ENCODE results near the gene HINFP.
A peak's percentile ranks its signal among the peaks of the same experiment; 100 is the strongest.
"Not testable (repeated sequence)": the region's sequence is repeated elsewhere in the genome, so short reads cannot be mapped to it uniquely, and the experiment has no call there.

HINFP gene

DNA sequence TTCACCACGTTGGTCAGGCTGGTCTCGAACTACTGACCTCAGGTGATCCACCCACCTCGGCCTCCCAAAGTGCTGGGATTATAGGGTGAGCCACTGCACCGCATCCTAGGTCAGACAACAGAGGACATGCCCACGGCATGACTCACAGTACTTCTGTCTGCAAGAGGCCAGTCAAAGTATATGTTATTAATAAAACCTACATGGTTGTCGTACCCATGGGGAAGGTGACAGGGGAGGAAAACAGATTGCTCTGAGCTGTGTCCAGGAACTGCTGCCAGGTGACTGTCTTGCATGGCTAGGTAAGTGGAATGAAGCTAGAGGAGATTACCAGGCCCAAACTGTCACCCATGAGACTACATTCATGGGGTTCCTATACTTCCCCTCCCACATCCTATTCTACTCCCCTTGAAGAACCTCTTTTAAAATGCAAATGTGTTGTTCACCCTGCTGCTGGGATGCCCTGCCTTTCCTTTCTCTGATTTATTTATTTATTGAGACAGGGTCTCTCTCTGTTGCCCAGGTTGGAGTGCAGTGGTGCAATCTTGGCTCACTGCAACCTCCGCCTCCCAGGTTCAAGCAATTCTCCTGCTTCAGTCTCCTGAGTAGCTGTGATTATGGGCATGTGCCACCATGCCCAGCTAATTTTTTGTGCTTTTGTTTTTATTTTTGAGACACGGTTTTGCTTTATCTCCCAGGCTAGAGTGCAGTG is 45.1 kb downstream of the HINFP start:
- H3K4me3 ChIP-seq (replicated peaks; ENCODE audit: low read depth, low read length), result no peak overlapping the region
- DNase-seq (ENCODE audit: extremely low read depth, low read depth), result no peak
- TF ChIP-seq CTCF (IDR thresholded peaks at IDR 0.05; ENCODE audit: low read depth, low read length, missing control alignments), result no peak

GRCh38 chr11:119167077-119167458 is 45.7 kb downstream of the HINFP start:
- H3K4me3 ChIP-seq (replicated peaks; ENCODE audit: low read depth, low read length); DNase-seq (ENCODE audit: extremely low read depth, low read depth): not testable (repeated sequence)

GRCh38 chr11:119167933-119168332 is 46.6 kb downstream of the HINFP start:
- DNase-seq (ENCODE audit: extremely low read depth, low read depth), result no peak
- no peak for TF ChIP-seq CTCF (IDR thresholded peaks at IDR 0.05; ENCODE audit: low read depth, low read length, missing control alignments)
- H3K4me3 ChIP-seq (replicated peaks; ENCODE audit: low read depth, low read length), result no peak overlapping the region

DNA sequence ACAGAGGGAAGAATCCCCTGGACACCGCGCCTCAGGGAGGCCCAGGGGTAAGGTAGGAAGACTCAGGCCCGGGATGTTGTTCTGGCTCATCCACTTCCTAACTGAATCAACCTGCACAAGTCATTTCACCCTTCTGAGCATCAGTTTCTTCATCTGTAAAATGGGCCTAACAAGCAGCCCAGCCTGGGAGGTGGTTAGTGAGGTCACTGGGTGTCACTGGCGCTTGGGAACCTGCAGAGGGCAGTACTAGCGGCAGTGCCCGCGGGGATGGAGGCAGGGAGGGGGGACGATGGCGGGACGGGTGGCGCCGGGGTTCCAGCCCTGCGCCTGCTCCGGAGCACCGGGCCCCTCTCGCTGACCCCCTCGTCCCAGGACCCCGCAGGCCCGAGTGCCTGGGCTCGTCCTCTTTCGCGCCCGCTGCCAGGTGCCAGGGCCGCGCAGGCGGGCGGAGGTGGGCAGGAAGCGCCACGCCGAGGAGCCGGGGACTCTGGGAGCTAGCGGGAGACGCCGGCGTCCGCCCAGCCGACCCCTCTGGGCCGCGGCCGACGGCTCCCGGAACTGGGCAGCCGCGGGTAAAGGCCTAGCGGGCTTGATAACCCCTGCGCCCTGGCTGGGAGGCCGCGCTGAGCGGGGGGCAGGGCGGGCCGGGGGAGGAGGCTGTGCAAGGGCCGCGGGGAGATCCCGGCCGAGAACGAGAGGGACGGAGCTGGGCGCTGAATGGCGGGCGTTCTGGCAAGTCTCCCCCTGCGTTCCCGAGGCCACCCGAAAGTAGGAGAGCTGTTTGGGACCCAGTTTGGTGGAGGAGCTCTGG is 47.3 kb downstream of the HINFP start, which contains the start of gene NLRX1:
TSS of gene NLRX1 (plus strand) at position 255 of the 811 bp plus-strand sequence. CDS start 2,679 bp downstream, outside the sequence.
- peak; percentile 61 for DNase-seq (ENCODE audit: extremely low read depth, low read depth)
- TF ChIP-seq CTCF (IDR thresholded peaks at IDR 0.05; ENCODE audit: low read depth, low read length, missing control alignments), result peak; percentile 89
- peak within 1 kb of the TSS; percentile 58 for H3K4me3 ChIP-seq (replicated peaks; ENCODE audit: low read depth, low read length)

DNA sequence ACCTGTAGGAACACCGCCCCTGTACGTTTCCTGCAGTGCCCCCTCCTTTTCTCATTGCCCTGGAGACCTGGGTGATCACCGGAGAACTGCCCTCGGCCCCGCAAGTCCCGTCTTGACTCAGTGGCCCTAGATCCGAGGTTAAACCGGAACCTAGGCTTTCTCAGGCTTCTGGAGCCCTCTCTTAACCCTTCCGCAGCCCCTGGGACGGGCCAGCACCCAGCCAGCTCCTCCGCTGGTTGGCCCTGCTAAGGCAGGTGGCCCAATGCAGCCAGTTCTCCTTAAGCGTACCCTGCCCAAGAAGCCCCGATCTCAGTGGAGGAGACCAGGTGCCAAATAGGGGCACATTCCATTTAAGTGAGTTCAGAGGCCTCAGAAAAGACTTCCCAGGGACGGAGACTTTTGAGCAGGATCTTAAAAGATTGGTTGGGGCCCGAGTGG is 47.9 kb downstream of the HINFP start:
- no peak for TF ChIP-seq CTCF (IDR thresholded peaks at IDR 0.05; ENCODE audit: low read depth, low read length, missing control alignments)
- no peak for DNase-seq (ENCODE audit: extremely low read depth, low read depth)
- peak overlapping the region; percentile 58 for H3K4me3 ChIP-seq (replicated peaks; ENCODE audit: low read depth, low read length)

- no peak overlapping the region for H3K4me3 ChIP-seq (replicated peaks; ENCODE audit: low read depth, low read length)
- DNase-seq (ENCODE audit: extremely low read depth, low read depth), result no peak
- TF ChIP-seq CTCF (IDR thresholded peaks at IDR 0.05; ENCODE audit: low read depth, low read length, missing control alignments), result no peak
Observed at GRCh38 chr11:119172513-119172912, 51.1 kb downstream of the HINFP start.

DNA sequence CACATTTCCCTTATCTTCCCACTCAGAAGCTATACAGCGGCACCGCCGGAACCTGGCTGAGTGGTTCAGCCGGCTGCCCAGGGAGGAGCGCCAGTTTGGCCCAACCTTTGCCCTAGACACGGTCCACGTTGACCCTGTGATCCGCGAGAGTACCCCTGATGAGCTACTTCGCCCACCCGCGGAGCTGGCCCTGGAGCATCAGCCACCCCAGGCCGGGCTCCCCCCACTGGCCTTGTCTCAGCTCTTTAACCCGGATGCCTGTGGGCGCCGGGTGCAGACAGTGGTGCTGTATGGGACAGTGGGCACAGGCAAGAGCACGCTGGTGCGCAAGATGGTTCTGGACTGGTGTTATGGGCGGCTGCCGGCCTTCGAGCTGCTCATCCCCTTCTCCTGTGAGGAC is 52.1 kb downstream of the HINFP start:
- no peak for TF ChIP-seq CTCF (IDR thresholded peaks at IDR 0.05; ENCODE audit: low read depth, low read length, missing control alignments)
- DNase-seq (ENCODE audit: extremely low read depth, low read depth), result no peak
- H3K4me3 ChIP-seq (replicated peaks; ENCODE audit: low read depth, low read length), result no peak overlapping the region

Data from HFF-Myc (cell line).